Panc1 (cell line): ENCODE data around the gene FAM222B.
"Not testable (repeated sequence)": the region's sequence is repeated elsewhere in the genome, so short reads cannot be mapped to it uniquely, and the experiment has no call there.

Source experiments
- CTCF ChIP-seq: fragments of 450-650 bp; IDR thresholded peaks from 2 replicates; pipeline ENCODE4 v1.5.1; 2017; ENCODE audit warnings: mild to moderate bottlenecking
- POLR2AphosphoS5 ChIP-seq: IDR thresholded peaks from 2 replicates; pipeline ENCODE4 v1.6.1; 2012; ENCODE audit warnings: mild to moderate bottlenecking, low read depth, low read length, moderate library complexity
- REST ChIP-seq, 2 experiments: IDR thresholded peaks; 2 replicates each; pipeline ENCODE4 v1.6.1; 2011 to 2012; ENCODE audit warnings: low read depth in 2 of 2, control low read depth in 1 of 2, low read length in 1 of 2, mild to moderate bottlenecking in 1 of 2, moderate library complexity in 1 of 2; ENCODE audit not compliant: insufficient read depth in 1 of 2
- SIN3A ChIP-seq: IDR thresholded peaks from 2 replicates; pipeline ENCODE4 v1.6.1; 2012; ENCODE audit warnings: low read depth, mild to moderate bottlenecking, low read length, moderate library complexity, borderline replicate concordance; ENCODE audit not compliant: insufficient read depth
- TCF7L2 ChIP-seq: IDR thresholded peaks from 2 replicates; pipeline ENCODE4 v1.6.1; 2011; ENCODE audit warnings: mild to moderate bottlenecking, low read depth, low read length, inconsistent platforms

GRCh38 chr17:28735913-28736769, 106.4 kb downstream of the FAM222B start:
- not testable (repeated sequence) for TF ChIP-seq CTCF; POLR2AphosphoS5; SIN3A; TCF7L2; REST (IDR thresholded peaks at IDR 0.05; ENCODE audit: insufficient read depth in 1 of 2, low read depth in 2 of 2, low read length in 1 of 2)
